MM.1S (cell line): ENCODE data around the gene PRDM5.

Experiments
- EZH2 ChIP-seq: fragments of 300-600 bp; sonication (generic); optimal IDR thresholded peaks from 2 replicates; pipeline ENCODE3; 2017; ENCODE audit warnings: low read depth, mild to moderate bottlenecking, antibody characterized with exemption, low read length, mixed read lengths
- TF ChIP-seq, protein P1 (sequence below): fragments of 300-600 bp; sonication (generic); IDR thresholded peaks from 2 replicates; pipeline ENCODE4 v1.5.1; 2016; ENCODE audit warnings: antibody characterized with exemption, low read length, mixed read lengths

- TF ChIP-seq, protein P1, sequence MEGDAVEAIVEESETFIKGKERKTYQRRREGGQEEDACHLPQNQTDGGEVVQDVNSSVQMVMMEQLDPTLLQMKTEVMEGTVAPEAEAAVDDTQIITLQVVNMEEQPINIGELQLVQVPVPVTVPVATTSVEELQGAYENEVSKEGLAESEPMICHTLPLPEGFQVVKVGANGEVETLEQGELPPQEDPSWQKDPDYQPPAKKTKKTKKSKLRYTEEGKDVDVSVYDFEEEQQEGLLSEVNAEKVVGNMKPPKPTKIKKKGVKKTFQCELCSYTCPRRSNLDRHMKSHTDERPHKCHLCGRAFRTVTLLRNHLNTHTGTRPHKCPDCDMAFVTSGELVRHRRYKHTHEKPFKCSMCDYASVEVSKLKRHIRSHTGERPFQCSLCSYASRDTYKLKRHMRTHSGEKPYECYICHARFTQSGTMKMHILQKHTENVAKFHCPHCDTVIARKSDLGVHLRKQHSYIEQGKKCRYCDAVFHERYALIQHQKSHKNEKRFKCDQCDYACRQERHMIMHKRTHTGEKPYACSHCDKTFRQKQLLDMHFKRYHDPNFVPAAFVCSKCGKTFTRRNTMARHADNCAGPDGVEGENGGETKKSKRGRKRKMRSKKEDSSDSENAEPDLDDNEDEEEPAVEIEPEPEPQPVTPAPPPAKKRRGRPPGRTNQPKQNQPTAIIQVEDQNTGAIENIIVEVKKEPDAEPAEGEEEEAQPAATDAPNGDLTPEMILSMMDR: no peak
- TF ChIP-seq EZH2: no peak
These were observed 83.7 kb downstream of the PRDM5 start for GRCh38 chr4:120838784-120839183.
